Measurements from ENCODE around the gene ALLC. TPM values are rescaled to one million over a fixed set of nuclear protein-coding genes. Genes with fewer than 3 reads are reported as not detected.
A peak's percentile ranks its signal among the peaks of the same experiment; 100 is the strongest.

The ALLC gene
- total and polyA plus RNA-seq, 3 donors from 2014 or later, result 8.1 to 35.1 (median 18.5) TPM

GRCh38 chr2:3651691-3652648, 6.0 kb upstream of the ALLC start:
- TF ChIP-seq POLR2A (IDR thresholded peaks at IDR 0.05) (no peak), CTCF (IDR thresholded peaks at IDR 0.05) (no peak)
- H3K4me1 ChIP-seq, result peaks cover 20% of the 10 kb centered on the region
- no peaks in the 10 kb centered on the region for H3K9me3 ChIP-seq
- 12 to 21% methylated on average over 29 to 45 of the region's 45 CpGs for WGBS, 2 donors
- H3K36me3 ChIP-seq (ENCODE audit: low read depth, missing control alignments), result no peaks in the 10 kb centered on the region
- peak overlapping the region; percentile 52 to 83 for H3K27ac ChIP-seq
- peak; percentile 63 for DNase-seq
- peak overlapping the region; percentile 22 to 42 for H3K4me3 ChIP-seq
- intact Hi-C loops (cut with DNase I; ENCODE audit: low total_unique reads), result no loop called here
- no peaks in the 10 kb centered on the region for H3K27me3 ChIP-seq

- WGBS, 2 donors, result 97% methylated on average over 4 to 9 of the region's 9 CpGs
- TF ChIP-seq CTCF (IDR thresholded peaks at IDR 0.05), result no peak
- TF ChIP-seq POLR2A (IDR thresholded peaks at IDR 0.05), result no peak
- H3K27ac ChIP-seq, result no peak overlapping the region
- H3K27me3 ChIP-seq, result no peaks in the 10 kb centered on the region
- no peak overlapping the region for H3K4me3 ChIP-seq
- H3K9me3 ChIP-seq, result no peaks in the 10 kb centered on the region
- no peak for DNase-seq
- no peaks in the 10 kb centered on the region for H3K36me3 ChIP-seq (ENCODE audit: low read depth, missing control alignments)
- peaks cover 29% of the 10 kb centered on the region for H3K4me1 ChIP-seq
- intact Hi-C loops (cut with DNase I; ENCODE audit: low total_unique reads), result no loop called here
These were observed 4.9 kb upstream of the ALLC start for GRCh38 chr2:3652896-3653625.

- Histone ChIP-seq H3K4me3 (no peak overlapping the region), H3K27me3 (no peaks in the 10 kb centered on the region), H3K9me3 (no peaks in the 10 kb centered on the region), H3K36me3 (ENCODE audit: low read depth, missing control alignments) (no peaks in the 10 kb centered on the region), H3K4me1 (peaks cover 33% of the 10 kb centered on the region), H3K27ac (no peak overlapping the region)
- 84 to 96% methylated on average over 10 of the region's 10 CpGs for WGBS, 2 donors
- intact Hi-C loops (cut with DNase I; ENCODE audit: low total_unique reads), result no loop called here
- TF ChIP-seq CTCF (IDR thresholded peaks at IDR 0.05), result no peak
- TF ChIP-seq POLR2A (IDR thresholded peaks at IDR 0.05), result no peak
- DNase-seq, result no peak
These were observed 4.0 kb upstream of the ALLC start for GRCh38 chr2:3654011-3654410.

- Histone ChIP-seq H3K4me3 (no peak overlapping the region), H3K9me3 (no peaks in the 10 kb centered on the region), H3K4me1 (peaks cover 40% of the 10 kb centered on the region), H3K27me3 (no peaks in the 10 kb centered on the region), H3K36me3 (ENCODE audit: low read depth, missing control alignments) (no peaks in the 10 kb centered on the region), H3K27ac (no peak overlapping the region)
- intact Hi-C loops (cut with DNase I; ENCODE audit: low total_unique reads), result no loop called here
- WGBS, 2 donors, result 84 to 89% methylated on average over 18 to 21 of the region's 21 CpGs
- DNase-seq, result no peak
- no peak for TF ChIP-seq POLR2A (IDR thresholded peaks at IDR 0.05)
- TF ChIP-seq CTCF (IDR thresholded peaks at IDR 0.05), result no peak
These were observed 3.3 kb upstream of the ALLC start for GRCh38 chr2:3654531-3655225.

All from testis (tissue), 3 donors.